ENCODE measurements around the gene ANO1. TPM values are rescaled to one million over a fixed set of nuclear protein-coding genes. Genes with fewer than 3 reads are reported as not detected.

Gene ANO1
- total RNA-seq, 1 donor from 2014 or later, result 1.1 TPM

DNA sequence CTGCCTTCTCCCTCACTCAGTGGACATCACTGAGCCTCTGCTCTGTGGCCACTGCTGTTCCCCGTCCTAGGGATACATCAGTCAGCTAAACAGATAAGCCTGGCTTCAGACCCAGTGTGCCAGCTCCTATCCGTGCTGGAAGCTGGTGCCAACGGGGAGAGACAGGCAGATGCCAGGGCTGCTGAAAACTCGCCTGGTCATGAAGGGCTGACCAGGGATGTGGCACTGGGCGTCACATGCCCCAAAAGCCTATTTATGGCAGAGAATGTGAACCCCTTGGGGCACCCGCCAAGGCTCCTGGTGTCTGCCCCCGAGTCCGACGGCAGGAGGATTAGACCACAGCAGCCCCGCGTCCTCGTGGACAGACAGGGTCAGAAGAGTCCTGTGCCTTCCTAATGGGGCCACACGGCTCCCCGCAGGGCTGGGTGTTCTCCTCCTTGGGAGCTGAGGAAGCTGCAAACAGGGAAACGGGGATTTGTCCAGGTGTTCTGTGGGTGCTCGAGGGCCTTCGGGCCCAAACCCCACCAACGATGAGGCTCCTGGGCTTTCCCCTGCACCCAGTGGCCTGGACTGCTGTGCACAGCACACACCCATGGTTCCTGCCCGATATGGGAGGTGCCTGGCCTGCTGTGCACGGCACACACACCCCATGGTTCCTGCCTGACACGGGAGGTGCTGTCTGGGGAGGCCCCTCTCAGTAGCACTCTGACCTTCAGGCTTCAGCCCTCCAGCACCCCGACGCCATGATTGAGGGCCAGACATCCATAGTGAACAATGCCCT, 19.9 kb downstream of the ANO1 start:
- TF ChIP-seq, protein P1, sequence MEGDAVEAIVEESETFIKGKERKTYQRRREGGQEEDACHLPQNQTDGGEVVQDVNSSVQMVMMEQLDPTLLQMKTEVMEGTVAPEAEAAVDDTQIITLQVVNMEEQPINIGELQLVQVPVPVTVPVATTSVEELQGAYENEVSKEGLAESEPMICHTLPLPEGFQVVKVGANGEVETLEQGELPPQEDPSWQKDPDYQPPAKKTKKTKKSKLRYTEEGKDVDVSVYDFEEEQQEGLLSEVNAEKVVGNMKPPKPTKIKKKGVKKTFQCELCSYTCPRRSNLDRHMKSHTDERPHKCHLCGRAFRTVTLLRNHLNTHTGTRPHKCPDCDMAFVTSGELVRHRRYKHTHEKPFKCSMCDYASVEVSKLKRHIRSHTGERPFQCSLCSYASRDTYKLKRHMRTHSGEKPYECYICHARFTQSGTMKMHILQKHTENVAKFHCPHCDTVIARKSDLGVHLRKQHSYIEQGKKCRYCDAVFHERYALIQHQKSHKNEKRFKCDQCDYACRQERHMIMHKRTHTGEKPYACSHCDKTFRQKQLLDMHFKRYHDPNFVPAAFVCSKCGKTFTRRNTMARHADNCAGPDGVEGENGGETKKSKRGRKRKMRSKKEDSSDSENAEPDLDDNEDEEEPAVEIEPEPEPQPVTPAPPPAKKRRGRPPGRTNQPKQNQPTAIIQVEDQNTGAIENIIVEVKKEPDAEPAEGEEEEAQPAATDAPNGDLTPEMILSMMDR (IDR thresholded peaks at IDR 0.05; ENCODE audit: insufficient read depth, low read length, poor library complexity, severe bottlenecking), result no peak
- DNase-seq (ENCODE audit: low read depth), result no peak
- peaks cover 11% of the 10 kb centered on the region for H3K27me3 ChIP-seq (ENCODE audit: control insufficient read depth, insufficient read depth, low read length)
- no peak overlapping the region for H3K4me3 ChIP-seq (ENCODE audit: low read depth, low read length)
- no peaks in the 10 kb centered on the region for H3K36me3 ChIP-seq (ENCODE audit: control insufficient read depth, insufficient read depth, low read length)

DNA sequence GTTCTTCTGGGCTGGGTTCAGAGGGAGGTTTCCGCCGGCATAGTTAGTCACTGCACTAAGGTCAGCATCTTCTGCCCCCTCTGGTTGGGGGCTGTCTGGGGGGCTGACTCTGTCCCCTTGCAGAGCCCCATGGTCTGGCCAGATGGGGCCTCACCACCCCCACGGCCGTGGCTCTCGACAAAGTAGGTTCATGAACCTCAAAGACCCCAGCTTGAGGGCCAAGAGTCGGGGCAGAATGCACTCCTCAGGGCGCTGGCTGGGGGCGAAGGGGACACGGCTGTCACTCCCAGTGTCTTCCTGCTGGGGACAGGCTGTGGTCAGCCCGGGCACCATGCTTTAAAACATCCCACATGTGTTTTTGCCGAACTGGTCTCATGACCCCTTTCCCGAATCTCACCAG, 20.8 kb downstream of the ANO1 start:
- no peak for DNase-seq (ENCODE audit: low read depth)
- H3K27me3 ChIP-seq (ENCODE audit: control insufficient read depth, insufficient read depth, low read length), result peaks cover 15% of the 10 kb centered on the region
- no peak overlapping the region for H3K4me3 ChIP-seq (ENCODE audit: low read depth, low read length)
- H3K36me3 ChIP-seq (ENCODE audit: control insufficient read depth, insufficient read depth, low read length), result no peaks in the 10 kb centered on the region
- TF ChIP-seq, protein P1 (IDR thresholded peaks at IDR 0.05; ENCODE audit: insufficient read depth, low read length, poor library complexity, severe bottlenecking), result no peak

DNA sequence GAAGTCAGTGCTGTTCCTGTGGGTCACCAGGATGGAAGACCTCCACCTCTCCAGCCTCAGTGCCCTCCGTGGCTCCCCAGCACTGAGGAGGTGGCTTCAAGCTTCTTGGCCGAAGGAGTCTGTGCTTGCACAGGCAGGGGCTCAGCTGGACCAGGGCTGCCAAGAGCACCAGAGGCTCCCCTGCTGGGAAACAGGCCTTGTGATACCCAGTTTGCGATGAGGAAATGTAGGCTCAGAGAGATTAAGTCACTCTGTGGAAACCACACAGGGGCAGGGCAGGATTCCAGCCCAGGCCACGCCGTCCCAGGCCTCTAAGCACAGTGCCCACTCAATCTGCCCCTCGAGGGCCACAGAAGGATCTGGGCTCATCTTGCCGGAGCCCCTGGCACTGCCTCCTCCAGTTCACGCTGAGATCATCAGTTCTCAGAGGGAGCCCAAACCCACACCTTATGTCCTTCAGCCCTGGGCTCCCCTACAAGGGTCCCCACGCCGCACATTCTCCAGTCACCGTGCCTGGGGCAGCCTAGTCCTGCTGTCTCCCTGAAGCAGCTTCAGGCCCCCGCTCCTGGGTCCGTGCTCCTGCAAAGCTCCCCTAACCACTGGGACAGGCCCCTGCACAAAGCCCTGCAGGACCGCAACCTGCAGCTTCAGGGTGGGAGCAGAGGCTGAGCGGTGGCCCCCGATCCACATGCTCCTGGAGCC, 21.6 kb downstream of the ANO1 start:
- TF ChIP-seq, protein P1 (IDR thresholded peaks at IDR 0.05; ENCODE audit: insufficient read depth, low read length, poor library complexity, severe bottlenecking), result no peak
- Histone ChIP-seq H3K27me3 (ENCODE audit: control insufficient read depth, insufficient read depth, low read length) (peaks cover 15% of the 10 kb centered on the region), H3K4me3 (ENCODE audit: low read depth, low read length) (no peak overlapping the region), H3K36me3 (ENCODE audit: control insufficient read depth, insufficient read depth, low read length) (no peaks in the 10 kb centered on the region)
- DNase-seq (ENCODE audit: low read depth), result no peak

DNA sequence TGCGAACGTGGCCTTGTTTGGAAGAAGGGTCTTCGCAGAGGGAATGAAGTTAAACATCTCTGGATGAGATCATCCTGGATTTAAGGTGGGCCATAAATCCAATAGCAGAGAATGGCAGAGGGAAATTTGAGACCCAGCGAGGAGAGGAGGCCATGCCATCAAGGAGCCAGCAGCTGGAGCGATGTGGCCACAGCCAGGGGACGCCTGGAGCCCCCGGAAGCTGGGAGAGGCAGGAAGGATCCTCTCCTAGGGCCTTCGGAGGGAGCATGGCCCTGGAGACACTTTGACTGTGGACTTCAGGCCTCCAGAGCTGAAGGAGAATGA, 22.1 kb downstream of the ANO1 start:
- no peak overlapping the region for H3K4me3 ChIP-seq (ENCODE audit: low read depth, low read length)
- H3K36me3 ChIP-seq (ENCODE audit: control insufficient read depth, insufficient read depth, low read length), result no peaks in the 10 kb centered on the region
- H3K27me3 ChIP-seq (ENCODE audit: control insufficient read depth, insufficient read depth, low read length), result peaks cover 19% of the 10 kb centered on the region
- TF ChIP-seq, protein P1 (IDR thresholded peaks at IDR 0.05; ENCODE audit: insufficient read depth, low read length, poor library complexity, severe bottlenecking), result no peak
- no peak for DNase-seq (ENCODE audit: low read depth)

DNA sequence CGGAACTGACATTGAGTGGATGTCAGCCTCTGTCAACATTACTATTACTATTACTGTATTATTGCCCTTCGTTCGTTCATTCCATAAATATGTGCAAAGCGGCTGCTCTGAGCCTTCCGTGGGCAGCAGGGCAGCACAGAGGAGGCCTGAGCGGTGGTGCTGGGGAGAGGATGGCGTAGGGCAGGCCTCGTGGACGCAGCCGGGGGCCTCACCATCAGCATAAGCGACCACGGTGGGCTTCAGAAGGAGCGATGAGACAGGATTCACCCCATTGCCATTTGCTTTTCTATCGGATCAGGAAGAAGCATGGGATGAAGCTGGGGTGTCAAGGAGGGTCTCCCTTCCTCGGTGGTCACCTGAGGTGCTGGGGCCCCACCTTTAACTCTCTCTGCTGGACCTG, 22.7 kb downstream of the ANO1 start:
- H3K36me3 ChIP-seq (ENCODE audit: control insufficient read depth, insufficient read depth, low read length), result no peaks in the 10 kb centered on the region
- TF ChIP-seq, protein P1 (IDR thresholded peaks at IDR 0.05; ENCODE audit: insufficient read depth, low read length, poor library complexity, severe bottlenecking), result no peak
- H3K4me3 ChIP-seq (ENCODE audit: low read depth, low read length), result no peak overlapping the region
- peaks cover 19% of the 10 kb centered on the region for H3K27me3 ChIP-seq (ENCODE audit: control insufficient read depth, insufficient read depth, low read length)
- DNase-seq (ENCODE audit: low read depth), result no peak
